ENCODE data around the gene MAP3K5.

MAP3K5 gene

GRCh38 chr6:136742125-136742524 lies 50.2 kb downstream of the MAP3K5 start:
- DNase-seq = no peak

GRCh38 chr6:136740050-136740974 lies 52.0 kb downstream of the MAP3K5 start:
- DNase-seq = no peak

DNA sequence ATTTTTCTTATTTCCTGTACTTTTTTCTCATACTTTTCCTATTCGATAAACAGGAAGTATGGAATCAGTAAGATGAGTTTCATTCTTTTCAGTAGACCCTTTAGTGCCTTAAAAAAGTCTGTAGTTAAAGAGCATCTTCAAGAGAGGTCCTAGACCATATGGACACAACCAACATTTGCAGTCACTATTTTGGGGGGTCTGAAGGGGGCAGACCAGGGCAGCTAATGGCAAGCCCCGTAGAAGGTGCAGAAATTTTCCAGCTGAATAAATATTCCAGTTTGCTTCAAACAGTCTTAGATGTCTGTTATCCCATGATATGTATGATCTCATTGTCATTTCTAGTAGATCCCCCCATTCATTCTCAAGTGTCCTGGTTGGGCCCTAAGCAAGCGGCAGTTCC lies 52.8 kb downstream of the MAP3K5 start:
- DNase-seq = no peak

- no peak for DNase-seq
Observed at GRCh38 chr6:136739071-136739470, 53.2 kb downstream of the MAP3K5 start.

- no peak for DNase-seq
Observed at GRCh38 chr6:136738692-136739057, 53.6 kb downstream of the MAP3K5 start.

- DNase-seq = peak; percentile 49
Observed at GRCh38 chr6:136737871-136738691, 54.2 kb downstream of the MAP3K5 start.

GRCh38 chr6:136737374-136737844 lies 54.9 kb downstream of the MAP3K5 start:
- no peak for DNase-seq

DNA sequence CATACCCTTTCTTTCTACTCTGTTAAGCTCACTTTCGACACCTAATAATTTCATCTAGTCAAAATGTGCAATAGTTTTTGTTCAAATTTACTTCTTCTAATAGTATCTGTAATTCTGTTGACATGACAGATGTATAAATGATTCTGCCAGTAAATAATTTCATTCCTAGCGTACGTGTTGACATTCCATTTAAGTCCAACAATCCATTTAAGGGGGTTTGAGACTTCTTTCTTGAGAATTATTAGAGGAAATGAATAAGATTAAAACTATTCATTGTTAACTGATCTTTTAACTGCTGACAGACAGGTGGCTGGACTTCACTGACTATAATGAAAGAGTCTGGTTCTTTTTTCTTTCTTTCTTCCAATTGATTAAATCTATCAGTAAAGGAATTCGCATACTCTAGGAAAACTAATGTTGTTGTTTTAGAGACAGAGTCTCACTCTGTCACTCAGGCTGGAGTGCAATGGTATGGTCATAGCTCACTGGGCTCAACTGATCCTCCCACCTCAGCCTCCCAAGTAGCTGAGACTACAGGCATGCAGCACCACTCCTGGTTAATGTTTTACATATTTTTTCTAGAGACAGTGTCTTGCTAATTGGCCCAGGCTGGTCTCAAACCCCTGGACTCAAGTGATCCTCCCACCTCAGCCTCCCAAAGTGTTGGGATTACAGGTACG lies 55.9 kb downstream of the MAP3K5 start:
- DNase-seq = no peak

GRCh38 chr6:136734977-136735376 lies 57.3 kb downstream of the MAP3K5 start:
- no peak for DNase-seq

DNA sequence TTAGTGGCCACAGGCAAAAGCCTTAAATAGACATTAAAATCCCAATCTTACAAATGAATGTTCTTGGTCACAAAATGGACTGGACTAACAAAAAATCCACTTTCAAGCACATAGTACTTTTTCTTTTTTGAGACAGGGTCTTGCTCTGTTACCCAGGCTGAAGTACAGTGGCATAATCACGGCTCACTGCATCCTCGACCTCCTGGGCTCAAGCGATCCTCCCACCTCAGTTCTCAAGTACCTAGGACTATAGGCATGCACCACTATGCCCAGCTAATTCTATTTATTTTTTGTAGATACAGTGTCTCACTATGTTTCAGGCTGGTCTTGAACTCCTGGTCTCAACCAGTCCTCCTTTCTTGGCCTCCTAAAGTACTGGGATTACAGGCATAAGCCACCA lies 59.4 kb downstream of the MAP3K5 start:
- no peak for DNase-seq

DNA sequence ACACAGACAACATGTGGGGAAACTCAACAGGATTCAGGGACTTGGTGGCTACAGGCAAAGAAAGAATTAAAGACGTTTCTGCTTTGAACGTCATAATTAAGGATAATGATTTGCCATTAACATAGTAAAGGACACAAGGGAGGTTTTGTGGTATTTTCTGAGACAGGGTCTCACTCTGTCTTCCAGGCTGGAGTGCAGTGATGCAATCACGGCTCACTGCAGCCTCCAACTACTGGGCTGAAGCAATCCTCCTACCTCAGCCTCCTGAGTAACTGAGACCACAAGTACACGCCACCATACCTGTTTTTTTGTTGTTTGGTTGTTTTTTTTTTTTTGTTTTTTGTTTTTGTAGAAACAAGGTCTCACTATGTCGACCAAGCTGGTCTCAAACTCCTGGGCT lies 62.4 kb downstream of the MAP3K5 start:
- DNase-seq = no peak

- DNase-seq = no peak
Observed at GRCh38 chr6:136728976-136729515, 63.2 kb downstream of the MAP3K5 start.

DNA sequence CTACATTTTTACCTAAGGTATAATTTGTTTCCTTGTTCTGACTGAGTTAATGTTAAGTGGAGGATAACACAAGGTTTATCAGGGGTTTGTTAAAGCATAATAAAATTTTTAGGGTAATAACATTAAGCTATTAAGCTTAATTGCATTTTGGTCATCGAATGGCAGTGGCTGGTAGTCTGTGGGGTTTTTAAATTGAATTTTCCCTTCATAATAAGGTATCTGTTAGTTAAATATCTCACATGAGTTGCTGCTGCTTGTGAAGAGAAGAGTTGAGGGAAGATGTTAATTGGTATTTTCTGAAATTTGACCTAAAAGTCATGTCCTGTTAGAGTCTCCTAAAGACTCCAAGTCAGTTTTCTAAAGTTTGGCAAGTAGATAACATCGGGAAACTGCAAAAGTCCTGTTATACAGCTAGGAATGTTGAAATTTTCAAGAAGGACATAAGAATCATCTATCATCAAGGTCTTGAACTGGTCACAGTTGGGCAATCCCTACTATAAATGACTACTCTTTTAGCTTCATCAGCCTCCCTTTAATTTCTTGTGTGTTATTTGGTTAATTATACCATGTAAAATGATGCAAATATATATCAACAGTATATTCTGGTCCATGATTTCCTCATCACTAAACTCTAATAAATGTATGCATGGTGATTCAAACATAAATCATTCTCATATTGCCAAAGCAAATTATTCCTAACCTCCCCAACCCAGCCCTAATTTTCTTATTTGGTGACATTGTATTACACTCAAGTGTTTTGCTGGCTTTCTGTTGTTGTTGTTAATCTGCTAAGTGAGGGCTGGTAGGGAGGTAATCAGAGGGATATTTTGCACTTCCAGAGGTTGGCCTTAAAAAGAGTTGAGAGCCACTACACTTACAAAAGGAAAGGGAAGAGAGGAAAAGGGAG lies 64.0 kb downstream of the MAP3K5 start:
- DNase-seq = peak; percentile 15

GRCh38 chr6:136726837-136727557 lies 65.3 kb downstream of the MAP3K5 start:
- no peak for DNase-seq

DNA sequence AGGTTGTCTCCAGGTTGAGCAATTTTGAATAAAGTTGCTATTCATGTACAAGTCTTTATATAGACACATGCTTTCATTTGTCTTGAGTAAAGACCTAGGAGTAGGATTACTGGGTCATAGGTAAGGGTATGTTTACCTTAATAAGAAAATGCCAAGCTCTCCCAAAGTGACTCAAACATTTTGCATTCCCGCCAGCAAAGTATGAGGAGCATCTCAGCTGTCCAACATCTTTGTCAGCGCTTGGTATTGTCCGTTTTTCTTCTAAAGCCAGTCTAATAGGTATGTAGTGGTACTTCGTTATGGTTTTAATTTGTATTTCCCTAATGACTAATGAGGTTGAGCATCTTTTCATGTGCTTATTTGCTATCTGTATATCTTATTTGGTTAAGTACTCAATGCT lies 67.2 kb downstream of the MAP3K5 start:
- DNase-seq = no peak

DNA sequence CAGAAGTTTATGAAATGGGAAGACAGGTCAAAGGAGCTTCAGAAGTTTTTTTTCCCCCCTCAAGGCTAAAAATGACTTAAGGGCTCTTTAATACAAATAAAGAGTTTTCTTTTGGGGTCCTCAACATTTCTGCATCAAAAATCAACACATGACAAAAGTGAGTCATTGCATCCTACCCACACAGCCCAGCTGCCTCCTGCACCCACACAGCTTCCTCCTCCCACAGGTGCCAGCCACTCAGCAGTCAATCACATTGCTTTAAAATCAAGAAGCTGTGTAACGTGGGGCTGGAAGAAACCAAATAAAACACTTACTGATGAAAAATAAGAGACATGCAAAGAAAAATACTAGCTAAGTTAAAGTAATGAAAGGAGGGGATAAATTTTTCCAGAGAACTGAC lies 68.5 kb downstream of the MAP3K5 start:
- peak; percentile 60 for DNase-seq

DNA sequence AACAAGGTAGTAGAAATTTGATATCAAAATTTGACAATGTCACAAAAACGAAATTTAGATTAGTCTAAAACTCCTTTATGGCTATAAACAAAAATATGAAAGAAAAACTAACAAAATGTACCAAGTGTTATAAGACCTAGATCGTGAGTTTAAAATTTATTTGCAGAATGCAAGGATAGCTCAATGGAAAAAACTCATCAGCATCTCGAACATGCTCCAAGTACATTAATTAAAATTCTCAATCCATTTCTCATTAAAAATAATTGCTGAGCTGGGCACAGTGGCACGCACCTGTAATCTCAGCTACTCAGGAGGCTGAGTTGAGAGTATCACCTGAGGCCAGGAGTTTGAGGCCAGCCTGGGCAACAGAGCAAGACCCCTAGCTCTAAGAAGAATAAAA lies 70.8 kb downstream of the MAP3K5 start:
- no peak for DNase-seq

GRCh38 chr6:136720045-136720770 lies 72.1 kb downstream of the MAP3K5 start:
- peak; percentile 85 for DNase-seq

GRCh38 chr6:136719280-136720044 lies 72.8 kb downstream of the MAP3K5 start:
- peak; percentile 70 for DNase-seq

- no peak for DNase-seq
Observed at GRCh38 chr6:136718476-136718875, 73.8 kb downstream of the MAP3K5 start.

Measured in inflammatory macrophage treated with lipopolysaccharide for 4 hours (primary cell).